H1 (cell line): ENCODE data around the gene CSRNP3. TPM values are rescaled to one million over a fixed set of nuclear protein-coding genes. Genes with fewer than 3 reads are reported as not detected.

Source experiments
- polyA plus RNA-seq, 7 experiments: library from polyadenylated mRNA; depleted of rRNA in 3 of 7; stranded (reverse) in 5 of 7; unstranded in 2 of 7; fragments of >200 nt in 5 of 7; fragments of 200-250 nt in 2 of 7; gene quantifications; 1 replicate in 5 of 7; 2 replicates in 1 of 7; 4 replicates in 1 of 7; pipeline versions ENCODE4 v1.2.1 to v1.2.3, GENCODE V29; 2011 to 2013; ENCODE audit warnings: missing spikeins in 2 of 7, mixed read lengths in 2 of 7
- total RNA-seq: library from RNA; stranded (reverse); fragmentation: NEBNext Ultra II Directional; extraction: Animal tissue kit (Norgen Biotek cat#: 25700); gene quantifications from 2 replicates; pipeline ENCODE4 v1.2.1, GENCODE V29; 2021

Gene CSRNP3
- total and polyA plus RNA-seq, 2 of the 8 experiments (the other 6 are each of a cell fraction or from before 2014, with no cell fraction given) = 1.3 to 6.5 TPM

Other genes starting within 250 kb of the CSRNP3 start
- gene SCN2A, start 230.3 kb upstream of the CSRNP3 start, total RNA-seq = 0.61 and 1.1 TPM in 2 replicates
- 0.18 and 0.25 TPM in 2 replicates for gene SCN2A, start 230.3 kb upstream of the CSRNP3 start, polyA plus RNA-seq (2011; rRNA removed)